WTC11 (cell line): ENCODE data around the gene DDX4.

Experiments
- CTCF ChIP-seq: fragments of 200-600 bp; IDR thresholded peaks from 2 replicates; pipeline ENCODE4 v1.8.0; 2022; ENCODE audit warnings: antibody characterized with exemption
- E2F1 ChIP-seq: sonication (generic); formaldehyde crosslinking; IDR thresholded peaks from 2 replicates; pipeline ENCODE4 v1.8.0; 2022; ENCODE audit warnings: mild to moderate bottlenecking, missing genetic modification reagents
- GABPB1 ChIP-seq: sonication (generic); formaldehyde crosslinking; IDR thresholded peaks from 2 replicates; pipeline ENCODE4 v1.8.1; 2023; ENCODE audit warnings: mild to moderate bottlenecking, missing genetic modification reagents
- KAT7 ChIP-seq: sonication (generic); formaldehyde crosslinking; IDR thresholded peaks from 2 replicates; pipeline ENCODE4 v1.8.1; 2023; ENCODE audit warnings: missing genetic modification reagents, mild to moderate bottlenecking, borderline replicate concordance
- NFYB ChIP-seq: sonication (generic); formaldehyde crosslinking; conservative IDR thresholded peaks from 2 replicates; pipeline ENCODE4 v1.8.0; 2022; ENCODE audit warnings: low read depth, missing genetic modification reagents
- RELA ChIP-seq: sonication (generic); formaldehyde crosslinking; IDR thresholded peaks from 2 replicates; pipeline ENCODE4 v1.8.1; 2022; ENCODE audit warnings: missing genetic modification reagents, mild to moderate bottlenecking, borderline replicate concordance
- SMAD3 ChIP-seq: sonication (generic); formaldehyde crosslinking; IDR thresholded peaks from 2 replicates; pipeline ENCODE4 v1.8.0; 2022; ENCODE audit warnings: missing genetic modification reagents, mild to moderate bottlenecking, borderline replicate concordance
- SP1 ChIP-seq: sonication (generic); formaldehyde crosslinking; conservative IDR thresholded peaks from 2 replicates; pipeline ENCODE4 v1.8.1; 2022; ENCODE audit warnings: missing genetic modification reagents
- TP53 ChIP-seq: sonication (generic); formaldehyde crosslinking; IDR thresholded peaks from 2 replicates; pipeline ENCODE4 v1.8.1; 2023; ENCODE audit warnings: mild to moderate bottlenecking, missing genetic modification reagents
- ZBTB21 ChIP-seq: sonication (generic); formaldehyde crosslinking; IDR thresholded peaks from 2 replicates; pipeline ENCODE4 v1.8.1; 2023; ENCODE audit warnings: mild to moderate bottlenecking, missing genetic modification reagents, borderline replicate concordance
- TF ChIP-seq, protein P1 (sequence below): sonication (generic); formaldehyde crosslinking; IDR thresholded peaks from 2 replicates; pipeline ENCODE4 v1.8.1; 2023; ENCODE audit warnings: mild to moderate bottlenecking, missing genetic modification reagents, moderate library complexity
- TF ChIP-seq, protein P2 (sequence below): sonication (generic); formaldehyde crosslinking; IDR thresholded peaks from 2 replicates; pipeline ENCODE4 v1.8.1; 2023; ENCODE audit warnings: mild to moderate bottlenecking, missing genetic modification reagents

GRCh38 chr5:55731848-55732247 lies 6.0 kb upstream of the DDX4 start:
- TF ChIP-seq CTCF, result no peak
- no peak for TF ChIP-seq E2F1 (CRISPR knock-in tag)
- TF ChIP-seq, protein P1, sequence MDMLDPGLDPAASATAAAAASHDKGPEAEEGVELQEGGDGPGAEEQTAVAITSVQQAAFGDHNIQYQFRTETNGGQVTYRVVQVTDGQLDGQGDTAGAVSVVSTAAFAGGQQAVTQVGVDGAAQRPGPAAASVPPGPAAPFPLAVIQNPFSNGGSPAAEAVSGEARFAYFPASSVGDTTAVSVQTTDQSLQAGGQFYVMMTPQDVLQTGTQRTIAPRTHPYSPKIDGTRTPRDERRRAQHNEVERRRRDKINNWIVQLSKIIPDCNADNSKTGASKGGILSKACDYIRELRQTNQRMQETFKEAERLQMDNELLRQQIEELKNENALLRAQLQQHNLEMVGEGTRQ (CRISPR knock-in tag), result no peak
- TF ChIP-seq NFYB, result no peak
- TF ChIP-seq SP1 (CRISPR knock-in tag), result no peak
- no peak for TF ChIP-seq ZBTB21 (CRISPR knock-in tag)
- TF ChIP-seq GABPB1 (CRISPR knock-in tag), result no peak
- no peak for TF ChIP-seq KAT7 (CRISPR knock-in tag)
- no peak for TF ChIP-seq RELA (CRISPR knock-in tag)
- TF ChIP-seq, protein P2, sequence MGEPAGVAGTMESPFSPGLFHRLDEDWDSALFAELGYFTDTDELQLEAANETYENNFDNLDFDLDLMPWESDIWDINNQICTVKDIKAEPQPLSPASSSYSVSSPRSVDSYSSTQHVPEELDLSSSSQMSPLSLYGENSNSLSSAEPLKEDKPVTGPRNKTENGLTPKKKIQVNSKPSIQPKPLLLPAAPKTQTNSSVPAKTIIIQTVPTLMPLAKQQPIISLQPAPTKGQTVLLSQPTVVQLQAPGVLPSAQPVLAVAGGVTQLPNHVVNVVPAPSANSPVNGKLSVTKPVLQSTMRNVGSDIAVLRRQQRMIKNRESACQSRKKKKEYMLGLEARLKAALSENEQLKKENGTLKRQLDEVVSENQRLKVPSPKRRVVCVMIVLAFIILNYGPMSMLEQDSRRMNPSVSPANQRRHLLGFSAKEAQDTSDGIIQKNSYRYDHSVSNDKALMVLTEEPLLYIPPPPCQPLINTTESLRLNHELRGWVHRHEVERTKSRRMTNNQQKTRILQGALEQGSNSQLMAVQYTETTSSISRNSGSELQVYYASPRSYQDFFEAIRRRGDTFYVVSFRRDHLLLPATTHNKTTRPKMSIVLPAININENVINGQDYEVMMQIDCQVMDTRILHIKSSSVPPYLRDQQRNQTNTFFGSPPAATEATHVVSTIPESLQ, result no peak
- no peak for TF ChIP-seq TP53 (CRISPR knock-in tag)
- TF ChIP-seq SMAD3 (CRISPR knock-in tag), result no peak
